MCF 10A (cell line): ENCODE results near the gene CHGA. TPM values are rescaled to one million over a fixed set of nuclear protein-coding genes. Genes with fewer than 3 reads are reported as not detected.

ENCODE experiments used
- BruUV-seq: library from RNA; stranded (reverse); fragments of 400-500 nt; replicated peaks from 2 replicates; lab custom pipeline; 2021; lab: Mats Ljungman, UMichigan
- CTCF ChIA-PET: fragments of 300-600 bp; sonication (Branson Sonifier 250); formaldehyde crosslinking; extraction: SDS; loops from one replicate; lab custom pipeline; 2021; ENCODE audit warnings: antibody characterized with exemption, inconsistent platforms; lab: Yijun Ruan, JAX
- POLR2A ChIA-PET: fragments of 300-600, 350-650 bp; sonication (Branson Sonifier 250); formaldehyde crosslinking; extraction: SDS; loops from one replicate; lab custom pipeline; 2020; ENCODE audit warnings: antibody characterized with exemption, inconsistent platforms; lab: Yijun Ruan, JAX
- DNase-seq: peaks from one replicate; pipeline ENCODE4 v3.0.0-alpha.2; 2018; ENCODE audit not compliant: unreplicated experiment
- H3K27ac Mint-ChIP-seq: one replicate; pipeline ENCODE4 v1.8.0; 2022; ENCODE audit warnings: mild to moderate bottlenecking, low read depth, mixed read lengths; ENCODE audit not compliant: unreplicated experiment
- H3K27me3 Mint-ChIP-seq: one replicate; pipeline ENCODE4 v1.8.0; 2022; ENCODE audit warnings: mixed read lengths; ENCODE audit not compliant: insufficient read depth, unreplicated experiment
- H3K36me3 Mint-ChIP-seq: one replicate; pipeline ENCODE4 v1.8.0; 2022; ENCODE audit warnings: mild to moderate bottlenecking, moderate library complexity, mixed read lengths; ENCODE audit not compliant: insufficient read depth, unreplicated experiment
- H3K4me1 Mint-ChIP-seq: one replicate; pipeline ENCODE4 v1.8.0; 2022; ENCODE audit warnings: mixed read lengths; ENCODE audit not compliant: insufficient read depth, unreplicated experiment
- H3K4me3 Mint-ChIP-seq: one replicate; pipeline ENCODE4 v1.8.0; 2022; ENCODE audit warnings: mild to moderate bottlenecking, moderate library complexity, mixed read lengths; ENCODE audit not compliant: unreplicated experiment
- H3K9me3 Mint-ChIP-seq: one replicate; pipeline ENCODE4 v1.8.0; 2022; ENCODE audit warnings: mixed read lengths; ENCODE audit not compliant: unreplicated experiment
- intact Hi-C: fragments of 100-400 bp; cut with micrococcal nuclease; formaldehyde crosslinking; loops from 2 replicates; pipeline ENCODE4 v1.14.1; 2022
- total RNA-seq: library from RNA; stranded (reverse); gene quantifications from 2 replicates; pipeline ENCODE4 v1.2.3, GENCODE V29; 2022
- TF ChIP-seq, protein P1 (sequence below): fragments of 200-600 bp; IDR thresholded peaks from one replicate; pipeline ENCODE4 v1.8.0; 2022; ENCODE audit warnings: antibody characterized with exemption, mild to moderate bottlenecking; ENCODE audit not compliant: unreplicated experiment

Gene CHGA
- total RNA-seq, 1 experiment from 2014 or later, result 0.35 TPM

DNA sequence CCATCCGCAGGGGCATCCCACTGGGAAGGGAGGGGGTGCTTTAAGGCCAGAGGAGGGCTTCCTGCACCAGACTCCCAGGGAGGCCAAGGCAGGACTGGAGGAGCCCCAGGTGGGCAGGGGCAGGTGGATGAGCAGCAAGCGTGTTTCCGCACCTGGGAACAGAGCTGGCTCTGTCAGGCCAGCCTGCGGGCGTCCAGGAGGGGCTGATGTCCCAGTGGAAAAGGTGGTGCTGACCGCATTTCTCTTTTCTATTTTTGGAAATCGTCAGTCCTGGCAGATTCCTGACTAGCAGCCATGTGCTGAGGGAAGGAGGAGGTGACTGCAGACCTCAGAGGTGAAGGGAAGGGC lies 27.2 kb downstream of the CHGA start:
- Mint-ChIP-seq H3K4me3 (no peak overlapping the region), H3K9me3 (no peaks in the 10 kb centered on the region), H3K27ac (no peak overlapping the region), H3K27me3 (no peaks in the 10 kb centered on the region), H3K4me1 (peaks cover 17% of the 10 kb centered on the region), H3K36me3 (peaks cover 62% of the 10 kb centered on the region)
- ChIA-PET POLR2A (no interaction called here), CTCF (interaction anchor here (0.7 kb wide), 1 partner anchor 871 kb away, joined by 3 read pairs; no protein-coding TSS in a partner anchor)
- no TSS peak for BruUV-seq
- DNase-seq, result no peak
- intact Hi-C loops, result no loop called here
- TF ChIP-seq, protein P1, sequence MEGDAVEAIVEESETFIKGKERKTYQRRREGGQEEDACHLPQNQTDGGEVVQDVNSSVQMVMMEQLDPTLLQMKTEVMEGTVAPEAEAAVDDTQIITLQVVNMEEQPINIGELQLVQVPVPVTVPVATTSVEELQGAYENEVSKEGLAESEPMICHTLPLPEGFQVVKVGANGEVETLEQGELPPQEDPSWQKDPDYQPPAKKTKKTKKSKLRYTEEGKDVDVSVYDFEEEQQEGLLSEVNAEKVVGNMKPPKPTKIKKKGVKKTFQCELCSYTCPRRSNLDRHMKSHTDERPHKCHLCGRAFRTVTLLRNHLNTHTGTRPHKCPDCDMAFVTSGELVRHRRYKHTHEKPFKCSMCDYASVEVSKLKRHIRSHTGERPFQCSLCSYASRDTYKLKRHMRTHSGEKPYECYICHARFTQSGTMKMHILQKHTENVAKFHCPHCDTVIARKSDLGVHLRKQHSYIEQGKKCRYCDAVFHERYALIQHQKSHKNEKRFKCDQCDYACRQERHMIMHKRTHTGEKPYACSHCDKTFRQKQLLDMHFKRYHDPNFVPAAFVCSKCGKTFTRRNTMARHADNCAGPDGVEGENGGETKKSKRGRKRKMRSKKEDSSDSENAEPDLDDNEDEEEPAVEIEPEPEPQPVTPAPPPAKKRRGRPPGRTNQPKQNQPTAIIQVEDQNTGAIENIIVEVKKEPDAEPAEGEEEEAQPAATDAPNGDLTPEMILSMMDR, result no peak

DNA sequence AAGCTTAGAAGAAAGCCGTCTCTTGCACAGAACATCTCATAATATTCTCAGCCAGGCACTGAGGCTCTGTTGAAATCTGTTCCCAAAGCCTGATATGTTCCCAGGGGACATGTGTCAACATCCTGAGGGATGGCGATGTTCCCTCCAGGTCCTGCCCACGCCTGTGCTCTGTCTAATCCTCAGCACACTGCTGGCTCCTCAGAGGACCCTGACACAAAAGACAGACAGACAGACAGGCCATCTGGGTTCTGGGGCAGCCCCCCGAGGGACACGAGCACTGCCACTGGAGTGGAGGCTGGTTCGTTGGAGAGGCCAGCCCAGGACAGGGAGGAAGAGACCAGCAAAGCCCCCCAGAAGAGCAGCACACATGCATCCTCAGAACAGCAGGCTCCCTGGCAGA lies 27.8 kb downstream of the CHGA start:
- CTCF ChIA-PET, result no interaction called here
- no peak for DNase-seq
- intact Hi-C loops, result no loop called here
- H3K36me3 Mint-ChIP-seq, result peaks cover 62% of the 10 kb centered on the region
- H3K4me3 Mint-ChIP-seq, result no peak overlapping the region
- H3K27me3 Mint-ChIP-seq, result no peaks in the 10 kb centered on the region
- POLR2A ChIA-PET, result no interaction called here
- no peak overlapping the region for H3K27ac Mint-ChIP-seq
- BruUV-seq, result no TSS peak
- H3K4me1 Mint-ChIP-seq, result peaks cover 17% of the 10 kb centered on the region
- TF ChIP-seq, protein P1, result no peak
- no peaks in the 10 kb centered on the region for H3K9me3 Mint-ChIP-seq

DNA sequence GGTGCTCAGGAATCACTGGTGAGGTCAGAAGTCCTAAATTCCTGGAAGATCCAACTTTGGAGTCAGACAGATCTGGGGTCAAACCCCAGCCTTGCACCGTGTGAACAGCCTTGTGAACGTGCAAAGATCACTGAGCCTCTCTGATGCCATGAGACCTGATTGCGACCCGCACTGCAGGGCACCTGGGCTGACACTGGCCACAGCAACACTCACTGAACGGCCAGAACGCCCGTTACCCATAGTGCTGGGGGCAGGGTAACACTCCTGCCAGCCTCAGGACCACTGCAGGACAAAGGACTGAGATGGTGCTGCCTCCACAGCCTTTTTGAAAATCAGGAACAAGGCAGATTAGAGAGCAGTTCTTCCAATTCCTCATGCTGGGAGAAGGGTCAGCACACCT lies 28.3 kb downstream of the CHGA start:
- CTCF ChIA-PET, result interaction anchor here (0.8 to 5.5 kb wide), 11 partner anchors 8 to 990 kb away, joined by 3 to 74 read pairs (median 6); partner anchors contain the start of genes GON7, ITPK1 and UBR7
- POLR2A ChIA-PET, result interaction anchor here (1.2 to 1.3 kb wide), 2 partner anchors 92 to 162 kb away, joined by 3 read pairs; no protein-coding TSS in a partner anchor
- Mint-ChIP-seq H3K4me3 (no peak overlapping the region), H3K27me3 (no peaks in the 10 kb centered on the region), H3K4me1 (peaks cover 15% of the 10 kb centered on the region), H3K9me3 (no peaks in the 10 kb centered on the region), H3K36me3 (peaks cover 63% of the 10 kb centered on the region), H3K27ac (no peak overlapping the region)
- DNase-seq, result no peak
- no TSS peak for BruUV-seq
- TF ChIP-seq, protein P1, result no peak
- intact Hi-C loops, result no loop called here

DNA sequence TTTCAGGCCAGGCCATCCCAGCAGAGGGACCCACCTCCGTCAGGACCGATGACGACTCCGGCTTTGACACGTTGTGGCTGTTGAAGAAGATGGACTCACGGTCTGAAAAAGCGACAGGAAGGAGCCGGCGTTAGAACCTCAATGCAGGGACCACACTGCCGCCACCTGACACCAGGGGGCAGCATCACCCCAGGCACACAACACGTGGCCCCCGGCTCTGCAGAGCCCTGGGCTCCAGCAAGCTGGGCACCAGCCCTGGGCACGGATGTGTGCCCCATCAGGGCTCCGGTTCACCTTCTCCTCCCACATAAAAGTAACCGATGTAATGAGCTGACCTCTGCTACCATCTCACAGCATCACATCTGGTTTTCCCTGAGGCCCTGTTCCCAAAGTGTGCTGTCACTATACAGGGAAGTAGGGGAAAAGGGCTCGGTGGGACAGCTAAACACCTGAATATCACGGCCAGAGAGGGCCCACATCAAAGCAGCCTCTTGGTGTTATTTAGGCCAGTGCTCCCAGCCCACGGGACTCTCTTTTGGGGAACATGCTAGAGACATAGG lies 29.0 kb downstream of the CHGA start:
- Mint-ChIP-seq H3K4me1 (peaks cover 8% of the 10 kb centered on the region), H3K27me3 (no peaks in the 10 kb centered on the region), H3K4me3 (no peak overlapping the region), H3K36me3 (peaks cover 62% of the 10 kb centered on the region), H3K9me3 (no peaks in the 10 kb centered on the region), H3K27ac (no peak overlapping the region)
- intact Hi-C loops, result loop anchor here (1.0 kb wide), 3 partner anchors 161 to 226 kb away; no protein-coding TSS in a partner anchor
- no TSS peak for BruUV-seq
- TF ChIP-seq, protein P1, result peak; percentile 90
- POLR2A ChIA-PET, result interaction anchor here (0.6 to 1.3 kb wide), 6 partner anchors 47 to 187 kb away, joined by 3 read pairs; no protein-coding TSS in a partner anchor
- CTCF ChIA-PET, result interaction anchor here (0.5 to 5.5 kb wide), 31 partner anchors 8 to 989 kb away, joined by 3 to 74 read pairs (median 4); partner anchors contain the start of genes GON7, ITPK1 and UBR7
- DNase-seq, result peak; percentile 62
